NCI-H1105 (cell line): Measurements from ENCODE around the gene FANCI.

Source experiments
- DNase-seq: peaks from one replicate; lab custom pipeline; 2025; lab: John Stamatoyannopoulos, UW

The FANCI gene

DNA sequence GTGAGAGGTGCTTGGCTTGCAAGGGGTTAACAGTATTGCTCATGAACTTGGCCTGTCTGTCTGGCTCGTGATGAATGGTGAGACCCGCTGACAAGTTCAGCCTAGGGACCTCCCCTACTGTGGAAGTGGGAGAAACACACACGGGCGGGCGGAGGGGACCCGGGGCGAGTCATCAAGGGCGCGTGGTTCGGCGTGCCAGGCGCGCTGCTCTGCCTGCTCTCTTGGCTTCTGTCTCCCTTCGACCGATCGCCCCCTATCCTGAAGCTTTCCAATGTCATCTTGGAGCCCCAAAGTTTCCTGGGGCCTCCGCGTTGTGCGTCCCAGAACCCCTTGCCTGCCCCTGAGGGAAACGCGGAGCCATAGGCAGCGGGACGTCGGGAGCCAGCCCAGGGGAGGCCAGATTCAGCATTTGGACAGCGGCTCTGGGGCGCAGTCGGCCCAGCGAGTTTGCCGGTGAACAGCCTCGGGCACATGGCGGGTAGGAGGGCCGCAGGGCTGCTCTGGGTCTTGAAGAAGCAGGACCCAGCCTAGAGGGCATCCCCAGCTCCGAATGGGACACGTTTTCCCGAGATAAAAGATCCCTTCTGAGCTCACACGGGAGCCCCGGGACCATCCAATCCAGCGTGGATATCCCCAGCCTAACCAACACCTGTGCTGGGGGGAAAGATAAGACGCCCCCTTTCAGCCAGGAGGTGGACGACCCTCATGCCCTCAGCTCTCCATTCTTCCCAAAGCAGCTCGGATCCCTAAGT, 117.8 kb downstream of the FANCI start:
- DNase-seq: no peak

GRCh38 chr15:89362203-89363101, 118.7 kb downstream of the FANCI start:
- DNase-seq: peak; percentile 62

DNA sequence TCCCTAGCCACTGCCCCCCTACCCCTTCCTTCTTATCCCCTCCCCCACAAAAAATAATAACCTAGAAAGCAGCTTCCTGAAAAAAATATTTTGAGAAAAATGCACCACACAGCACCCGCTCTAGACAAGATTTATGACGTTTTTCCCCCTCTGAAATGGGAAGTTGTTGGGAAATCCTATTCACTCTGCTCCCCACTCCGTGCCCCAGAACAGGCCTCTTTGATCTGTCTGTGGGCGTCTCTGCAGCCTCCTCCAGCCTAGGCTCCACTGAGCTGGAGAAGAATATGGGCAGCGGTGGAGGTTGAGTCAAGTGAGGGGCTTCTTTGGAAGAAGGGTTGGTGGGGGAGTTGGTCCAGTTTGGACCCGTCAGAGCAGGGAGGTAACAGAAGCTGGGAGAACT, 119.4 kb downstream of the FANCI start:
- DNase-seq: no peak

DNA sequence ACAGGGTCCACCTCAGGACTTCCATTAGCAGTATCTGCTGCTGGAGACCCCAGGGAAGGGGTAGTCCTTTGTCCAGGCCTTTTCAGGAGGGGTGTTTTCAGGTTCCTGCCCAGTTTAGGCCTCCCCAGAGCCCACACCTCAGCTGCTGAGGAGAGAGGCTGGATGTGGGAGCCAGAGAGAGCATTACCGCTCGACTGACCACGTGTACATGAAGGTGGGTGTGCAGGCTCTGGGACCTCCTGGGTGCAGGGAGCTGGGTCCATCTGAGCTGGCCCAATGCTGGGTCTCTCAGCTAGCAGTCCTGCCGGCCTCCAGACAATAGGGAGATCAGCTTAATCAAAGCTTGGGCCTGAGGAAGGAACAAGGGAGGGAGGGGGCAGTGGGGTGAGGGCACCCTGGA, 120.0 kb downstream of the FANCI start:
- no peak for DNase-seq

GRCh38 chr15:89364341-89364740, 120.6 kb downstream of the FANCI start:
- DNase-seq: peak; percentile 84

- no peak for DNase-seq
Measured at GRCh38 chr15:89364741-89365450, 121.1 kb downstream of the FANCI start.

DNA sequence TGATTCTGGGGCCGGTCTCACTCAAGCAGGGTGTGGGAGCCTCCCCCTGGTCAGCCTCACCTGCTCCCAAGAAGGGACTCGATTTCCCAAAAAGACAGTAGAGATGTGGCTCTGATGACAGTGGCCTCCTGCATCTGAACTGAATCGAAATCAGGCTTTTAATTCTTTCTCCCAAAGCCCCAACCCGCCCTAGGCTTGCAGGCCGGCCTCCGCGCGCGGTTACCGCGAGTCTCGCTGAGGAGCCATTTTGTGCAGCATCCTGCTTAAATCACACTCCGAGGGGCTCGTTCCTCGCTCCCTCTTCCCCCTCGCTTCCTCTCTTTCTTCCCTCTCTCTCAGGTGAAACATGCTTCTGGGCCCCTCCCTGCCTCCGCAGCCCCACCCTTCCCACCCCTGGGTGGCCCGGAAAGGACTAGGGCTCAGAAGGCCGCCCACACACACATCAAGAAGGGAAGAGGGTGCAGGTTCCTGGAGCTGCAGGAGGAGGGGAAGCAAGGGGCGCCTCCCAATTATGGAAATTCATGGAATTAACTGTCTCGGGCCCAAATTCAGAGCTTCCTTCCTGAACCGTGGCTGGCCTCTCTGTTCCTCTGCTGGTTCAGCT, 121.8 kb downstream of the FANCI start:
- DNase-seq: no peak
